ENCODE measurements around the gene RPL3.

DNA sequence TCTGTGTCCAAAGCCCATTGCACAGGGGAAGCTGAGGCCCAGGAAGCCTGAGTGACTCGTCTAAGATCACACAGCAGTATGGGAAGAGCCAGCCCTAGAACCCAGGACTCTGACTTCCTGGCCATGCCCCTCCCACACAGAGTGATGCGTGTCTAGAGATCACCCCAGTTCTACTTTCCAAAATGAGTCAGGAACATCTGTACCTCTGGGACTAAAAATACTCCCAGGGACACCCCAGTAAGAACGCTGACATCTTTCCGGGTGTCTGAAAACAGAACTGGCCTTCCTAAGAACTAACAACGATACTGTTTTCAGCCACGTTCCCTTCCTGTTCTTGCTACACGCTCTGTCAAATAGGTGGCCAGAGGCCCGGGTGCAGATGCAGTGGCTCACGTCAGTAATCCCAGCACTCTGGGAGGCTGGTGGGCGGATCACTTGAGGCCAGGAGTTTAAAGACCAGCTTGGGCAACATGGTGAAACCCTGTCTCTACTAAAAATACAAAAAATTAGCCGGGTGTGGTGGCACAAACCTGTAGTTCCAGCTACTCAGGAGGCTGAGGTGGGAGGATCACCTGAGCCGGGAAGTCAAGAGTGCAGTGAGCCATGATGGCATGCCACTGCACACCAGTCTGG, 52.9 kb downstream of the RPL3 start:
- TF ChIP-seq, protein P1, sequence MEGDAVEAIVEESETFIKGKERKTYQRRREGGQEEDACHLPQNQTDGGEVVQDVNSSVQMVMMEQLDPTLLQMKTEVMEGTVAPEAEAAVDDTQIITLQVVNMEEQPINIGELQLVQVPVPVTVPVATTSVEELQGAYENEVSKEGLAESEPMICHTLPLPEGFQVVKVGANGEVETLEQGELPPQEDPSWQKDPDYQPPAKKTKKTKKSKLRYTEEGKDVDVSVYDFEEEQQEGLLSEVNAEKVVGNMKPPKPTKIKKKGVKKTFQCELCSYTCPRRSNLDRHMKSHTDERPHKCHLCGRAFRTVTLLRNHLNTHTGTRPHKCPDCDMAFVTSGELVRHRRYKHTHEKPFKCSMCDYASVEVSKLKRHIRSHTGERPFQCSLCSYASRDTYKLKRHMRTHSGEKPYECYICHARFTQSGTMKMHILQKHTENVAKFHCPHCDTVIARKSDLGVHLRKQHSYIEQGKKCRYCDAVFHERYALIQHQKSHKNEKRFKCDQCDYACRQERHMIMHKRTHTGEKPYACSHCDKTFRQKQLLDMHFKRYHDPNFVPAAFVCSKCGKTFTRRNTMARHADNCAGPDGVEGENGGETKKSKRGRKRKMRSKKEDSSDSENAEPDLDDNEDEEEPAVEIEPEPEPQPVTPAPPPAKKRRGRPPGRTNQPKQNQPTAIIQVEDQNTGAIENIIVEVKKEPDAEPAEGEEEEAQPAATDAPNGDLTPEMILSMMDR (IDR thresholded peaks at IDR 0.05; ENCODE audit: poor library complexity): no peak
- TF ChIP-seq EZH2phosphoT487 (IDR thresholded peaks at IDR 0.05; ENCODE audit: low read depth, severe bottlenecking, unreplicated experiment): no peak
